ENCODE results near the gene CD274.
"Not testable (repeated sequence)": the region's sequence is repeated elsewhere in the genome, so short reads cannot be mapped to it uniquely, and the experiment has no call there.

Gene CD274

DNA sequence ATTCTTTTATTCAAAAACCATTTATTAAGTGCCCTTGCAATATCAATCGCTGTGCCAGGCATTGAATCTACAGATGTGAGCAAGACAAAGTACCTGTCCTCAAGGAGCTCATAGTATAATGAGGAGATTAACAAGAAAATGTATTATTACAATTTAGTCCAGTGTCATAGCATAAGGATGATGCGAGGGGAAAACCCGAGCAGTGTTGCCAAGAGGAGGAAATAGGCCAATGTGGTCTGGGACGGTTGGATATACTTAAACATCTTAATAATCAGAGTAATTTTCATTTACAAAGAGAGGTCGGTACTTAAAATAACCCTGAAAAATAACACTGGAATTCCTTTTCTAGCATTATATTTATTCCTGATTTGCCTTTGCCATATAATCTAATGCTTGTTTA is 18.5 kb downstream of the CD274 start:
- TF ChIP-seq, protein P1, sequence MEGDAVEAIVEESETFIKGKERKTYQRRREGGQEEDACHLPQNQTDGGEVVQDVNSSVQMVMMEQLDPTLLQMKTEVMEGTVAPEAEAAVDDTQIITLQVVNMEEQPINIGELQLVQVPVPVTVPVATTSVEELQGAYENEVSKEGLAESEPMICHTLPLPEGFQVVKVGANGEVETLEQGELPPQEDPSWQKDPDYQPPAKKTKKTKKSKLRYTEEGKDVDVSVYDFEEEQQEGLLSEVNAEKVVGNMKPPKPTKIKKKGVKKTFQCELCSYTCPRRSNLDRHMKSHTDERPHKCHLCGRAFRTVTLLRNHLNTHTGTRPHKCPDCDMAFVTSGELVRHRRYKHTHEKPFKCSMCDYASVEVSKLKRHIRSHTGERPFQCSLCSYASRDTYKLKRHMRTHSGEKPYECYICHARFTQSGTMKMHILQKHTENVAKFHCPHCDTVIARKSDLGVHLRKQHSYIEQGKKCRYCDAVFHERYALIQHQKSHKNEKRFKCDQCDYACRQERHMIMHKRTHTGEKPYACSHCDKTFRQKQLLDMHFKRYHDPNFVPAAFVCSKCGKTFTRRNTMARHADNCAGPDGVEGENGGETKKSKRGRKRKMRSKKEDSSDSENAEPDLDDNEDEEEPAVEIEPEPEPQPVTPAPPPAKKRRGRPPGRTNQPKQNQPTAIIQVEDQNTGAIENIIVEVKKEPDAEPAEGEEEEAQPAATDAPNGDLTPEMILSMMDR (IDR thresholded peaks at IDR 0.05; ENCODE audit: insufficient read depth, low read length) = no peak
- TF ChIP-seq SPI1 (IDR thresholded peaks at IDR 0.05; ENCODE audit: borderline replicate concordance, low read depth) (no peak), POLR2AphosphoS5 (IDR thresholded peaks at IDR 0.05; ENCODE audit: low read depth) (no peak), GABPA (IDR thresholded peaks at IDR 0.05; ENCODE audit: low read depth) (no peak)
- H3K27ac ChIP-seq (replicated peaks) = no peak overlapping the region
- no peak overlapping the region for H3K4me3 ChIP-seq (replicated peaks; ENCODE audit: insufficient read depth, low read length)
- no peaks in the 10 kb centered on the region for H3K27me3 ChIP-seq (ENCODE audit: insufficient read depth, poor library complexity, severe bottlenecking)
- DNase-seq (ENCODE audit: low read depth in 1 of 2, low spot score in 1 of 2) = no peak

GRCh38 chr9:5470122-5470521 is 19.8 kb downstream of the CD274 start:
- no peak for DNase-seq (ENCODE audit: low read depth in 1 of 2, low spot score in 1 of 2)
- Histone ChIP-seq H3K27ac (replicated peaks) (no peak overlapping the region), H3K27me3 (ENCODE audit: insufficient read depth, poor library complexity, severe bottlenecking) (no peaks in the 10 kb centered on the region), H3K4me3 (replicated peaks; ENCODE audit: insufficient read depth, low read length) (no peak overlapping the region)
- no peak for TF ChIP-seq GABPA (IDR thresholded peaks at IDR 0.05; ENCODE audit: low read depth)
- TF ChIP-seq REST (IDR thresholded peaks at IDR 0.05; ENCODE audit: insufficient replicate concordance, low read depth) = no peak
- TF ChIP-seq POLR2AphosphoS5 (IDR thresholded peaks at IDR 0.05; ENCODE audit: low read depth) = no peak
- TF ChIP-seq, protein P1 (IDR thresholded peaks at IDR 0.05; ENCODE audit: insufficient read depth, low read length) = no peak
- TF ChIP-seq SPI1 (IDR thresholded peaks at IDR 0.05; ENCODE audit: borderline replicate concordance, low read depth) = no peak

DNA sequence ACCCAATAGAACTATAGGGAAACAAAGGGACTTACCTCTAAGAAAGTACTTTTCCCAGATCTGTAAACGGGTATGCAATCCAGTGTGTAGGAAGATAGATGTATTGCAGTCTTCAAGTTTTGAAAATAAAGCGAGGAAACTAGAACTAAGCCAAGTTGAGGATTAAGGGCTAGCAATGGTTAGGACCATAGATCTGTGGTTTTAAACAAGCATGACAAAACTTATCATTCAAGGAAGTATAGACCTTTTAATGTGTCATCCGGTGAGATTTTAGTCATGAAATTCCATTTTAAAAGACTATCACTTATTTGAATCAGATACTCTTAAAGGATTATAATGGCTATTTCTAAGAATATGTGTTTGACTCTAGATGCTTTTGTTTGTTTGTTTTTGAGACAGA is 20.5 kb downstream of the CD274 start:
- TF ChIP-seq SPI1 (IDR thresholded peaks at IDR 0.05; ENCODE audit: borderline replicate concordance, low read depth) = no peak
- no peak for TF ChIP-seq REST (IDR thresholded peaks at IDR 0.05; ENCODE audit: insufficient replicate concordance, low read depth)
- no peak for TF ChIP-seq POLR2AphosphoS5 (IDR thresholded peaks at IDR 0.05; ENCODE audit: low read depth)
- no peak for TF ChIP-seq GABPA (IDR thresholded peaks at IDR 0.05; ENCODE audit: low read depth)
- TF ChIP-seq, protein P1 (IDR thresholded peaks at IDR 0.05; ENCODE audit: insufficient read depth, low read length) = no peak
- Histone ChIP-seq H3K27me3 (ENCODE audit: insufficient read depth, poor library complexity, severe bottlenecking) (no peaks in the 10 kb centered on the region), H3K27ac (replicated peaks) (no peak overlapping the region), H3K4me3 (replicated peaks; ENCODE audit: insufficient read depth, low read length) (no peak overlapping the region)
- no peak for DNase-seq (ENCODE audit: low read depth in 1 of 2, low spot score in 1 of 2)

DNA sequence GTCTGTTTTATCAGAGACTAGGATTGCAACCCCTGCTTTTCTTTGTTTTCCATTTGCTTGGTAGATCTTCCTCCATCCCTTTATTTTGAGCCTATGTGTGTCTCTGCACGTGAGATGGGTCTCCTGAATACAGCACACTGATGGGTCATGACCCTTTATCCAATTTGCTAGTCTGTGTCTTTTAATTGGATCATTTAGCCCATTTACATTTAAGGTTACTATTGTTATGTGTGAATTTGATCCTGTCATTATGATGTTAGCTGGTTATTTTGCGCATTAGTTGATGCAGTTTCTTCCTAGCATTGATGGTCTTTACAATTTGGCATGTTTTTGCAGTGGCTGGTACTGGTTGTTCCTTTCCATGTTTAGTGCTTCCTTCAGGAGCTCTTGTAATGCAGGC is 25.3 kb downstream of the CD274 start:
- H3K4me3 ChIP-seq (replicated peaks; ENCODE audit: insufficient read depth, low read length); DNase-seq (ENCODE audit: low read depth in 1 of 2, low spot score in 1 of 2); H3K27me3 ChIP-seq (ENCODE audit: insufficient read depth, poor library complexity, severe bottlenecking); H3K27ac ChIP-seq (replicated peaks): not testable (repeated sequence)

All from HL-60 (cell line).